Measurements from ENCODE around the gene ZCCHC2. TPM values are rescaled to one million over a fixed set of nuclear protein-coding genes. Genes with fewer than 3 reads are reported as not detected.

ZCCHC2 gene
- total RNA-seq, 1 experiment from 2014 or later, result 7.8 TPM

DNA sequence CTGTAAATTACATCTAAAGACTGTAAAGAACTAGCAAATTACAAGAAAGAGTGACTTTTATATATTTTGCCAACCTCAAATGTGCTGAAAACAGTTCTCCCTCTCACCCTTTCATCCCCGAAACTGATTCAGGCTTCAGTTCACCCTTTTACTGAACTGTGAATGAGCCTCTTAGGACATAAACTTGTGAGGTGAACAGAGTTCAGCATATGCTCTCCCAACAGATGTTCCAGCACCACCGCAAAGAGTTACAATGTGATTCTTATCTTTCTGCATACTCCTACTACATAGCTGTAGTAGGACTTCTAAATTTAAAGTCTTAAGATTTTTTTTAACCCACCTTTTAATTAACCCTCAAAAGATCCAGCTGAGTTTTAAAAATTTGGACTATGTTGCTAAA is 1.2 kb upstream of the ZCCHC2 start:
- Histone ChIP-seq H3K36me3 (replicated peaks; ENCODE audit: control insufficient read depth, insufficient read depth, low read length) (no peaks in the 10 kb centered on the region), H3K4me3 (ENCODE audit: insufficient read depth, low read depth, low read length) (no peak overlapping the region), H3K27me3 (ENCODE audit: control insufficient read depth, insufficient read depth, low read length) (peaks cover 38% of the 10 kb centered on the region)
- no peak for DNase-seq

GRCh38 chr18:62522178-62522503 is 684 bp upstream of the ZCCHC2 start:
- H3K27me3 ChIP-seq (ENCODE audit: control insufficient read depth, insufficient read depth, low read length), result peaks cover 38% of the 10 kb centered on the region
- DNase-seq, result no peak
- H3K4me3 ChIP-seq (ENCODE audit: insufficient read depth, low read depth, low read length), result peak overlapping the region; percentile 85
- no peaks in the 10 kb centered on the region for H3K36me3 ChIP-seq (replicated peaks; ENCODE audit: control insufficient read depth, insufficient read depth, low read length)

DNA sequence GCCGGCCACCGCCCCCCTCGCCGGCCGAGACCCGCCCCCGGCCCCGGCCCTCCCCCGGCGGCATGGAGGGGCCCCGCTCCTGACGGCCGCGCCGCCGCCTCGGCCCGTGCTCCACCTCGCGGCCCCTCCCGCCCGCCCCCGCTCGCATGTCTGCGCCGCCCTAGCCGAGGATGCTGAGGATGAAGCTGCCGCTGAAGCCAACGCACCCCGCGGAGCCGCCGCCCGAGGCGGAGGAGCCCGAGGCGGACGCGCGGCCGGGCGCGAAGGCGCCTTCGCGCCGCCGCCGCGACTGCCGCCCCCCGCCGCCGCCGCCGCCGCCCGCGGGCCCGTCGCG is 397 bp downstream of the ZCCHC2 start:
- Histone ChIP-seq H3K36me3 (replicated peaks; ENCODE audit: control insufficient read depth, insufficient read depth, low read length) (no peaks in the 10 kb centered on the region), H3K4me3 (ENCODE audit: insufficient read depth, low read depth, low read length) (peak overlapping the region; percentile 85), H3K27me3 (ENCODE audit: control insufficient read depth, insufficient read depth, low read length) (peaks cover 38% of the 10 kb centered on the region)
- DNase-seq, result peak; percentile 97

GRCh38 chr18:62523631-62524439 is 1.0 kb downstream of the ZCCHC2 start:
- H3K27me3 ChIP-seq (ENCODE audit: control insufficient read depth, insufficient read depth, low read length), result peaks cover 38% of the 10 kb centered on the region
- peak overlapping the region; percentile 85 for H3K4me3 ChIP-seq (ENCODE audit: insufficient read depth, low read depth, low read length)
- H3K36me3 ChIP-seq (replicated peaks; ENCODE audit: control insufficient read depth, insufficient read depth, low read length), result no peaks in the 10 kb centered on the region
- DNase-seq, result peak; percentile 78

GRCh38 chr18:62524440-62525200 is 1.8 kb downstream of the ZCCHC2 start:
- H3K27me3 ChIP-seq (ENCODE audit: control insufficient read depth, insufficient read depth, low read length), result peaks cover 38% of the 10 kb centered on the region
- peak; percentile 84 for DNase-seq
- peak overlapping the region; percentile 85 for H3K4me3 ChIP-seq (ENCODE audit: insufficient read depth, low read depth, low read length)
- no peaks in the 10 kb centered on the region for H3K36me3 ChIP-seq (replicated peaks; ENCODE audit: control insufficient read depth, insufficient read depth, low read length)

GRCh38 chr18:62525608-62526007 is 2.8 kb downstream of the ZCCHC2 start:
- H3K36me3 ChIP-seq (replicated peaks; ENCODE audit: control insufficient read depth, insufficient read depth, low read length), result no peaks in the 10 kb centered on the region
- DNase-seq, result no peak
- peaks cover 37% of the 10 kb centered on the region for H3K27me3 ChIP-seq (ENCODE audit: control insufficient read depth, insufficient read depth, low read length)
- H3K4me3 ChIP-seq (ENCODE audit: insufficient read depth, low read depth, low read length), result no peak overlapping the region

GRCh38 chr18:62526098-62527025 is 3.5 kb downstream of the ZCCHC2 start:
- Histone ChIP-seq H3K36me3 (replicated peaks; ENCODE audit: control insufficient read depth, insufficient read depth, low read length) (no peaks in the 10 kb centered on the region), H3K27me3 (ENCODE audit: control insufficient read depth, insufficient read depth, low read length) (peaks cover 30% of the 10 kb centered on the region), H3K4me3 (ENCODE audit: insufficient read depth, low read depth, low read length) (peak overlapping the region; percentile 76)
- peak; percentile 94 for DNase-seq

- Histone ChIP-seq H3K4me3 (ENCODE audit: insufficient read depth, low read depth, low read length) (no peak overlapping the region), H3K27me3 (ENCODE audit: control insufficient read depth, insufficient read depth, low read length) (peaks cover 17% of the 10 kb centered on the region), H3K36me3 (replicated peaks; ENCODE audit: control insufficient read depth, insufficient read depth, low read length) (no peaks in the 10 kb centered on the region)
- DNase-seq, result no peak
These were observed 6.8 kb downstream of the ZCCHC2 start for GRCh38 chr18:62529597-62529996.

- DNase-seq, result no peak
- peaks cover 3% of the 10 kb centered on the region for H3K27me3 ChIP-seq (ENCODE audit: control insufficient read depth, insufficient read depth, low read length)
- no peaks in the 10 kb centered on the region for H3K36me3 ChIP-seq (replicated peaks; ENCODE audit: control insufficient read depth, insufficient read depth, low read length)
- no peak overlapping the region for H3K4me3 ChIP-seq (ENCODE audit: insufficient read depth, low read depth, low read length)
These were observed 8.3 kb downstream of the ZCCHC2 start for GRCh38 chr18:62531078-62531477.

DNA sequence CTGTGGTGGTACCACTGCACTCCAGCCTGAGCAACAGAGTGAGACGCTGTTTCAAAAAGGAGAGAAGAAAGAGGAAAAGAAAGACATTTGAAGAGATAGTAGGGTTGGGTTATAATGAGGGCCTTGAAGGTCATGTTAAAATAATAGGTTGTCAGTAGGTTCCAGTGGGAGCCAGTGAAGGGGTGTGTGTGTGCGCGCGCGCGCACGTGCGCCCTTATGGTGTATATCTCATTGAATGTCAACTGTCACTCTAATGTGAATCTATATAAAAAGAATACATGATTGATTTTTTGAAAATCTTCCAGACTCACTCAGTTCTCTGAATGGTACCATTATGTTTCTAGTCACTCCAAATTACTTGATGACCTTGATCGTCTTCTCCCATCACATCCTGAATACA is 9.1 kb downstream of the ZCCHC2 start:
- no peak for DNase-seq
- Histone ChIP-seq H3K27me3 (ENCODE audit: control insufficient read depth, insufficient read depth, low read length) (no peaks in the 10 kb centered on the region), H3K36me3 (replicated peaks; ENCODE audit: control insufficient read depth, insufficient read depth, low read length) (no peaks in the 10 kb centered on the region), H3K4me3 (ENCODE audit: insufficient read depth, low read depth, low read length) (no peak overlapping the region)

DNA sequence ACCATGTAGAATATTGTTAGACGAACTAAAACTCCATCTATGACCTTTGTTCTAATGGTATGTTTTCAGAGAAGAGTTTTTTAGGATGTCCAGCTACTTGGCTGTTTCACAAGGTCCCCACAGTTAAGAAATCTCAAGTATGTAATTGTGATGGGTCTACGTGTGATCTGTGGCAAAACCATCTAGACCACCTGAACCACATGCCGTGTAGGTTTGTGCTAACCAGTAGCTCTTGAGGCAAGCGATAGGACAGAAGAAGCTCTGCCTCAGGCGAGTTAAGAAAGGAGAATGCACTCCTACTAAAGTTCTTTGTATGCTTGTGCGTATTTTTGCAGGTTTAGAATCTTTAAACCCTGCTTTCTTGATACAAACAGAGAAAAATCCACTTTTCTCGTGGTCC is 13.2 kb downstream of the ZCCHC2 start:
- no peak for DNase-seq
- no peak overlapping the region for H3K4me3 ChIP-seq (ENCODE audit: insufficient read depth, low read depth, low read length)
- H3K27me3 ChIP-seq (ENCODE audit: control insufficient read depth, insufficient read depth, low read length), result no peaks in the 10 kb centered on the region
- no peaks in the 10 kb centered on the region; the same call in 1 of the 2 replicates for H3K36me3 ChIP-seq (replicated peaks; ENCODE audit: control insufficient read depth, insufficient read depth, low read length)

GRCh38 chr18:62537042-62537894 is 14.4 kb downstream of the ZCCHC2 start:
- no peaks in the 10 kb centered on the region for H3K27me3 ChIP-seq (ENCODE audit: control insufficient read depth, insufficient read depth, low read length)
- H3K36me3 ChIP-seq (replicated peaks; ENCODE audit: control insufficient read depth, insufficient read depth, low read length), result no peaks in the 10 kb centered on the region; the same call in none of the 2 replicates
- DNase-seq, result no peak
- H3K4me3 ChIP-seq (ENCODE audit: insufficient read depth, low read depth, low read length), result no peak overlapping the region

DNA sequence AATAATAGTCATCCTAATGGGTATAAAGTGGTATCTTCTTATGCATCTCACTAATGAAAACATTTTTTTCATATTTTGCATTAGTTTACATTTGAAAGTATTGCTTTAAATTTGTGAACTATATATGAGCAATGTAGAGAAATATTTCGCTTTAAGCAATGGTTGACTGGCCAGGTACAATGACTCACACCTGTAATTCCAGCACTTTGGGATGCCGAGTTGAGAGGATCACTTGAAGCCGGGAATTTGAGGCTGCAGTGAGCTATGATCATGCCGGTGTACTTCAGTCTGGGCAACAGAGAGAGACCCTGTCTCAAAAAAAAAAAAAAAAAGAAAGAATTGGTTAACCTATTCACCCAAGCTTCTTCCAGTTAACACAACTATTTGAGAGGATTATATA is 15.1 kb downstream of the ZCCHC2 start:
- Histone ChIP-seq H3K36me3 (replicated peaks; ENCODE audit: control insufficient read depth, insufficient read depth, low read length) (no peaks in the 10 kb centered on the region; the same call in none of the 2 replicates), H3K4me3 (ENCODE audit: insufficient read depth, low read depth, low read length) (no peak overlapping the region), H3K27me3 (ENCODE audit: control insufficient read depth, insufficient read depth, low read length) (no peaks in the 10 kb centered on the region)
- no peak for DNase-seq

DNA sequence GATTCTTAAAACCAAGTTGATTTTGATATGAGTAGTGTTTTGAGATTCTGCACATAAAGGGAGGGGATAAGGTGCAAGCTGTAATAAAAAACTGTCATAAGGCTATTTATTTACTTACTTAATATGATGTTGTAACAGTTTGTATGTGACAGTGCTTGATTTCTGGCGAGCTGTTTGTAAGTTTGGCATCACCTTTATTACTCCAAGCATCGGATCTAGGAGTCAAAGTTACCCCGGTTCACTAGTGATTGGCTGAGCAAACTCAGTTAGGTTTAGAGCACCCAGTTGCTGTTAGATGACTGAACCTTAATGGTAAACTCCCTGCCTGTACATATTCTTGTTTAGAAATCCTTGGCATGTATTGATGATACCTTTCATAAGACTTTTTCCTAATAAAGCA is 16.1 kb downstream of the ZCCHC2 start:
- H3K27me3 ChIP-seq (ENCODE audit: control insufficient read depth, insufficient read depth, low read length), result no peaks in the 10 kb centered on the region
- DNase-seq, result no peak
- no peak overlapping the region for H3K4me3 ChIP-seq (ENCODE audit: insufficient read depth, low read depth, low read length)
- H3K36me3 ChIP-seq (replicated peaks; ENCODE audit: control insufficient read depth, insufficient read depth, low read length), result no peaks in the 10 kb centered on the region; the same call in none of the 2 replicates
